ENCODE measurements around the gene PER3.

DNA sequence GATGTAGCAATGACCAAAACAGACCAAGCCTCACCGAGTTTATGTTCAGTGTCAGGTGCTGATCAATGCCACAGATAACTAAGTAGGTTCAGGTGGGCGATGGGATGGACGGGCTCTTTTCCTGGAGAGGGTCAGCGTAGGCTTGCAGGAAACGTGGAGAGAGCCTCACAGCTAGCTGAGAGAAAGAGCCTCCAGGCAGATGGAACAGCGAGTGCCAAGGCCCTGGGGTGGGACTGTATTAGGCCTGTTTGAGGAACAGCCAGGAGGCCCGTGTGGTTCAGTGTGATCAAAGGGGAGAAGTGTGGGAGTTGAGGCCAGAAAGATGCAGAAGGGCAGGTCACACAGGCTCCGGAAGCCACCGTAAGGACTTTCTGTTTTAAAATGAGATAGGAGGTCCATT lies 76.0 kb downstream of the PER3 start:
- TF ChIP-seq, protein P1, sequence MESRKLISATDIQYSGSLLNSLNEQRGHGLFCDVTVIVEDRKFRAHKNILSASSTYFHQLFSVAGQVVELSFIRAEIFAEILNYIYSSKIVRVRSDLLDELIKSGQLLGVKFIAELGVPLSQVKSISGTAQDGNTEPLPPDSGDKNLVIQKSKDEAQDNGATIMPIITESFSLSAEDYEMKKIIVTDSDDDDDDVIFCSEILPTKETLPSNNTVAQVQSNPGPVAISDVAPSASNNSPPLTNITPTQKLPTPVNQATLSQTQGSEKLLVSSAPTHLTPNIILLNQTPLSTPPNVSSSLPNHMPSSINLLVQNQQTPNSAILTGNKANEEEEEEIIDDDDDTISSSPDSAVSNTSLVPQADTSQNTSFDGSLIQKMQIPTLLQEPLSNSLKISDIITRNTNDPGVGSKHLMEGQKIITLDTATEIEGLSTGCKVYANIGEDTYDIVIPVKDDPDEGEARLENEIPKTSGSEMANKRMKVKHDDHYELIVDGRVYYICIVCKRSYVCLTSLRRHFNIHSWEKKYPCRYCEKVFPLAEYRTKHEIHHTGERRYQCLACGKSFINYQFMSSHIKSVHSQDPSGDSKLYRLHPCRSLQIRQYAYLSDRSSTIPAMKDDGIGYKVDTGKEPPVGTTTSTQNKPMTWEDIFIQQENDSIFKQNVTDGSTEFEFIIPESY (IDR thresholded peaks at IDR 0.05) = no peak
- no peak for TF ChIP-seq TAF1 (conservative IDR thresholded peaks at IDR 0.05)
- TF ChIP-seq CTCF (IDR thresholded peaks at IDR 0.05; ENCODE audit: low read depth, low read length, missing input control) = no peak
- TF ChIP-seq SP1 (IDR thresholded peaks at IDR 0.05) = no peak
- no peak for TF ChIP-seq RAD21 (IDR thresholded peaks at IDR 0.05)
- TF ChIP-seq, protein P2, sequence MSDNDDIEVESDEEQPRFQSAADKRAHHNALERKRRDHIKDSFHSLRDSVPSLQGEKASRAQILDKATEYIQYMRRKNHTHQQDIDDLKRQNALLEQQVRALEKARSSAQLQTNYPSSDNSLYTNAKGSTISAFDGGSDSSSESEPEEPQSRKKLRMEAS (IDR thresholded peaks at IDR 0.05) = no peak
- TF ChIP-seq YY1 (IDR thresholded peaks at IDR 0.05) = no peak
